SK-N-SH (cell line): ENCODE results near the gene APBB2. TPM values are rescaled to one million over a fixed set of nuclear protein-coding genes. Genes with fewer than 3 reads are reported as not detected.

Source experiments
- CTCF ChIA-PET: fragments of 300-600, 350-600 bp; formaldehyde crosslinking; extraction: SDS; loops from one replicate; lab custom pipeline; 2021; lab: Yijun Ruan, JAX
- POLR2A ChIA-PET: fragments of 350-600 bp; sonication (Branson Sonifier 250); formaldehyde crosslinking; extraction: SDS; loops from one replicate; lab custom pipeline; 2020; ENCODE audit warnings: antibody characterized with exemption, inconsistent platforms; lab: Yijun Ruan, JAX
- DNase-seq: peaks from one replicate; pipeline ENCODE4 v3.0.0; 2012
- H2AFZ ChIP-seq: fragments of 200-600 bp; sonication (generic); 2 replicates; pipeline ENCODE4 v1.8.1; 2016; ENCODE audit warnings: antibody characterized with exemption, mild to moderate bottlenecking, low read depth
- H3F3A ChIP-seq: fragments of 200-600 bp; sonication (generic); replicated peaks from 2 replicates; pipeline ENCODE3; 2016; ENCODE audit warnings: antibody characterized with exemption, mild to moderate bottlenecking; ENCODE audit not compliant: insufficient read depth
- H3K27ac ChIP-seq, 2 experiments: fragments of 200-500 bp in 1 of 2; fragments of 200-600 bp in 1 of 2; sonication (Bioruptor generic) in 1 of 2; sonication (generic), shearing (Covaris generic) in 1 of 2; 2 replicates each; pipeline versions ENCODE4 v1.5.1 to v1.6.1; 2014 to 2016; ENCODE audit warnings: low read depth in 2 of 2, inconsistent platforms in 1 of 2, low read length in 1 of 2, mild to moderate bottlenecking in 1 of 2, mixed read lengths in 1 of 2
- H3K27me3 ChIP-seq: fragments of 200-600 bp; sonication (generic), shearing (Covaris generic); 2 replicates; pipeline ENCODE4 v1.6.1; 2016; ENCODE audit warnings: mixed run types; ENCODE audit not compliant: insufficient read depth
- H3K36me3 ChIP-seq, 2 experiments: fragments of 200-500 bp in 1 of 2; fragments of 200-600 bp in 1 of 2; sonication (Bioruptor generic) in 1 of 2; sonication (generic) in 1 of 2; replicated peaks in 1 of 2; 2 replicates each; pipeline versions ENCODE3 to v1.5.1; 2014 to 2016; ENCODE audit warnings: low read length in 1 of 2, mild to moderate bottlenecking in 1 of 2; ENCODE audit not compliant: insufficient read depth in 2 of 2, control insufficient read depth in 1 of 2
- H3K4me1 ChIP-seq, 2 experiments: fragments of 200-500 bp in 1 of 2; fragments of 200-600 bp in 1 of 2; sonication (Bioruptor generic) in 1 of 2; sonication (generic), shearing (Covaris generic) in 1 of 2; 2 replicates each; pipeline versions ENCODE4 v1.5.1 to v1.6.1; 2014 to 2016; ENCODE audit warnings: low read depth in 1 of 2, low read length in 1 of 2, mixed run types in 1 of 2; ENCODE audit not compliant: insufficient read depth in 2 of 2, control insufficient read depth in 1 of 2
- H3K4me2 ChIP-seq: fragments of 200-600 bp; sonication (generic), shearing (Covaris generic); 2 replicates; pipeline ENCODE4 v1.6.1; 2017; ENCODE audit warnings: mixed run types
- H3K4me3 ChIP-seq, 2 experiments: fragments of 200-500 bp in 1 of 2; fragments of 200-600 bp in 1 of 2; sonication (Bioruptor generic) in 1 of 2; sonication (generic), shearing (Covaris generic) in 1 of 2; 2 replicates each; pipeline versions ENCODE4 v1.5.1 to v1.8.1; 2014 to 2016; ENCODE audit warnings: low read depth in 2 of 2, inconsistent platforms in 1 of 2, low read length in 1 of 2, mild to moderate bottlenecking in 1 of 2, mixed read lengths in 1 of 2, moderate library complexity in 1 of 2
- H3K79me2 ChIP-seq: fragments of 200-600 bp; sonication (generic); 2 replicates; pipeline ENCODE4 v1.8.1; 2017; ENCODE audit warnings: mild to moderate bottlenecking; ENCODE audit not compliant: insufficient read depth
- H3K9ac ChIP-seq: fragments of 200-600 bp; sonication (generic); 2 replicates; pipeline ENCODE4 v1.6.1; 2017; ENCODE audit warnings: mixed run types
- H3K9me2 ChIP-seq: fragments of 200-600 bp; sonication (generic); 2 replicates; pipeline ENCODE4 v1.6.1; 2017; ENCODE audit warnings: mixed run types
- H3K9me3 ChIP-seq: fragments of 200-600 bp; sonication (generic); 2 replicates; pipeline ENCODE4 v1.6.1; 2017; ENCODE audit warnings: mixed run types, mild to moderate bottlenecking, moderate library complexity
- H4K20me1 ChIP-seq: fragments of 200-600 bp; sonication (generic); 2 replicates; pipeline ENCODE4 v1.6.1; 2017; ENCODE audit warnings: mild to moderate bottlenecking, mixed run types; ENCODE audit not compliant: insufficient read depth
- CTCF ChIP-seq: fragments of 200-600 bp; sonication (generic); IDR thresholded peaks from 2 replicates; pipeline ENCODE4 v1.6.1; 2017; ENCODE audit warnings: antibody characterized with exemption, mild to moderate bottlenecking, moderate library complexity
- EP300 ChIP-seq, 2 experiments: IDR thresholded peaks; 2 replicates each; pipeline versions ENCODE4 v1.4.0 to v1.6.1; 2012; ENCODE audit warnings: borderline replicate concordance in 1 of 2, low read depth in 1 of 2, low read length in 1 of 2
- EZH2phosphoT487 ChIP-seq: fragments of 200-600 bp; sonication (generic); IDR thresholded peaks from 2 replicates; pipeline ENCODE4 v1.6.1; 2017; ENCODE audit warnings: low read depth, mixed run types, mild to moderate bottlenecking, antibody characterized with exemption, moderate library complexity, borderline replicate concordance
- FOSL2 ChIP-seq: IDR thresholded peaks from 2 replicates; pipeline ENCODE4 v1.4.0; 2012; ENCODE audit warnings: low read depth, mild to moderate bottlenecking, moderate library complexity, borderline replicate concordance
- FOXJ3 ChIP-seq: sonication (generic); formaldehyde crosslinking; IDR thresholded peaks from 2 replicates; pipeline ENCODE4 v1.5.1; 2020; ENCODE audit warnings: mild to moderate bottlenecking, missing genetic modification reagents
- FOXM1 ChIP-seq: IDR thresholded peaks from 2 replicates; pipeline ENCODE4 v1.4.0; 2012; ENCODE audit warnings: low read depth, mild to moderate bottlenecking
- IRF3 ChIP-seq: fragments of 150-350 bp; IDR thresholded peaks from 2 replicates; pipeline ENCODE4 v1.6.1; 2016; ENCODE audit warnings: mild to moderate bottlenecking, low read depth, low read length
- MAX ChIP-seq: IDR thresholded peaks from 2 replicates; pipeline ENCODE4 v1.4.0; 2012; ENCODE audit warnings: low read depth
- MXI1 ChIP-seq: IDR thresholded peaks from 2 replicates; pipeline ENCODE4 v1.6.1; 2012; ENCODE audit warnings: mild to moderate bottlenecking, low read depth, low read length, improper control_type of control experiment
- NFIC ChIP-seq: IDR thresholded peaks from 2 replicates; pipeline ENCODE4 v1.4.0; 2012; ENCODE audit warnings: borderline replicate concordance
- NRF1 ChIP-seq: IDR thresholded peaks from 2 replicates; pipeline ENCODE4 v1.6.1; 2012; ENCODE audit warnings: low read depth, mild to moderate bottlenecking, low read length
- PBX3 ChIP-seq: IDR thresholded peaks from 2 replicates; pipeline ENCODE4; 2012
- POLR2AphosphoS5 ChIP-seq: IDR thresholded peaks from 2 replicates; pipeline ENCODE4 v1.6.1; 2012; ENCODE audit warnings: low read depth, low read length
- RAD21 ChIP-seq: IDR thresholded peaks from 2 replicates; pipeline ENCODE4 v1.6.1; 2012; ENCODE audit warnings: mild to moderate bottlenecking, low read length
- RCOR1 ChIP-seq: fragments of 150-350 bp; IDR thresholded peaks from 2 replicates; pipeline ENCODE4 v1.6.1; 2017; ENCODE audit warnings: antibody characterized with exemption, low read length
- SIN3A ChIP-seq: IDR thresholded peaks from 2 replicates; pipeline ENCODE4 v1.6.1; 2012; ENCODE audit warnings: low read depth, mild to moderate bottlenecking, low read length, moderate library complexity, borderline replicate concordance
- USF1 ChIP-seq: IDR thresholded peaks from 2 replicates; pipeline ENCODE4 v1.4.0; 2012; ENCODE audit warnings: low read depth, borderline replicate concordance
- WGBS: methylation state at CpG from one replicate; pipeline ENCODE4 v1.1.6; 2017; ENCODE audit warnings: low lambda C conversion rate; 5-methylcytosine and 5-hydroxymethylcytosine counted together
- polyA plus RNA-seq, 3 experiments: library from polyadenylated mRNA; depleted of rRNA; stranded (reverse); fragments of >200 nt; gene quantifications; 2 replicates each; pipeline ENCODE4 v1.2.3, GENCODE V29; 2012

The APBB2 gene
- polyA plus RNA-seq, 1 of the 3 experiments (the other 2 are of a cell fraction): 49.8 TPM

- 37% methylated on average over 8 of the region's 8 CpGs for WGBS
- no peaks in the 10 kb centered on the region for H3K36me3 ChIP-seq
- no peaks in the 10 kb centered on the region for H3K27me3 ChIP-seq
- H3K9me2 ChIP-seq: no peaks in the 10 kb centered on the region
- H3K27ac ChIP-seq: peak overlapping the region in 1 of 2 experiments; percentile 71; a peak in 2 of 4 replicates
- peaks cover 19% of the 10 kb centered on the region for H3F3A ChIP-seq
- ChIA-PET POLR2A (interaction anchor here (1.2 to 4.3 kb wide), 3 partner anchors 41 to 294 kb away, joined by 3 to 67 read pairs (median 3); partner anchors contain the start of gene UCHL1), CTCF (interaction anchor here (0.6 to 9.5 kb wide), 15 partner anchors 9 to 661 kb away, joined by 3 to 196 read pairs (median 4); no protein-coding TSS in a partner anchor)
- no peaks in the 10 kb centered on the region for H3K9me3 ChIP-seq
- peak overlapping the region; percentile 65 to 68 for H3K4me3 ChIP-seq
- peak overlapping the region; percentile 97 for H2AFZ ChIP-seq
- DNase-seq: no peak
- H3K9ac ChIP-seq: peak overlapping the region; percentile 75
- H3K79me2 ChIP-seq: peaks cover 34% of the 10 kb centered on the region
- no peaks in the 10 kb centered on the region; the same call in 1 of the 2 replicates for H4K20me1 ChIP-seq
- peak overlapping the region; percentile 75 for H3K4me2 ChIP-seq
- peaks cover 4 to 21% of the 10 kb centered on the region in 2 experiments; a peak in 3 of 4 replicates for H3K4me1 ChIP-seq
- no peak for TF ChIP-seq NRF1
- no peak for TF ChIP-seq CTCF
- no peak for TF ChIP-seq MXI1
- no peak for TF ChIP-seq EP300 (IDR thresholded peaks at IDR 0.05; ENCODE audit: borderline replicate concordance in 1 of 2, low read depth in 1 of 2, low read length in 1 of 2)
- TF ChIP-seq EZH2phosphoT487: no peak
Observed at GRCh38 chr4:41215969-41216293, 1.6 kb upstream of the APBB2 start.

GRCh38 chr4:41215155-41215554 lies 813 bp upstream of the APBB2 start:
- POLR2A ChIA-PET: interaction anchor here (1.1 to 4.3 kb wide), 3 partner anchors 42 to 465 kb away, joined by 3 to 67 read pairs (median 8); partner anchors contain the start of genes NSUN7 and UCHL1
- Histone ChIP-seq H3K4me2 (peak overlapping the region; percentile 45; the same call in 1 of the 2 replicates), H3K9ac (no peak overlapping the region), H4K20me1 (no peaks in the 10 kb centered on the region; the same call in 1 of the 2 replicates), H3K9me3 (no peaks in the 10 kb centered on the region), H3K27me3 (no peaks in the 10 kb centered on the region), H3K27ac (no peak overlapping the region), H3K36me3 (no peaks in the 10 kb centered on the region), H3K4me1 (peaks cover 4 to 21% of the 10 kb centered on the region in 2 experiments; a peak in 3 of 4 replicates), H3K9me2 (no peaks in the 10 kb centered on the region), H2AFZ (no peak overlapping the region), H3F3A (peaks cover 19% of the 10 kb centered on the region), H3K79me2 (peaks cover 41% of the 10 kb centered on the region), H3K4me3 (no peak overlapping the region)
- TF ChIP-seq USF1 (no peak), MXI1 (no peak), POLR2AphosphoS5 (no peak), RCOR1 (no peak), FOXM1 (no peak), FOXJ3 (no peak), MAX (no peak), RAD21 (no peak), FOSL2 (no peak), NFIC (no peak), IRF3 (no peak), PBX3 (no peak), SIN3A (no peak)
- peak; percentile 13 for DNase-seq
- WGBS: 69% methylated on average over 9 of the region's 9 CpGs
- CTCF ChIA-PET: interaction anchor here (0.6 to 9.5 kb wide), 31 partner anchors 10 to 737 kb away, joined by 3 to 196 read pairs (median 4); partner anchors contain the start of gene NSUN7
